HepG2 (cell line): ENCODE data around the gene ZNF184. TPM values are rescaled to one million over a fixed set of nuclear protein-coding genes. Genes with fewer than 3 reads are reported as not detected.

Experiments
- ATF7-NPFF ChIP-seq: sonication (generic); formaldehyde crosslinking; IDR thresholded peaks from 2 replicates; pipeline ENCODE4 v1.8.1; 2023; ENCODE audit warnings: mild to moderate bottlenecking, low read depth, missing genetic modification reagents, moderate library complexity
- FIP1L1 ChIP-seq: fragments of 200-400 bp; formaldehyde crosslinking; IDR thresholded peaks from 2 replicates; pipeline ENCODE4 v1.6.1; 2018; ENCODE audit warnings: low read depth, mild to moderate bottlenecking, low read length, moderate library complexity, borderline replicate concordance; ENCODE audit not compliant: insufficient read depth
- HCFC1 ChIP-seq: fragments of 150-350 bp; IDR thresholded peaks from 2 replicates; pipeline ENCODE4 v1.6.1; 2014; ENCODE audit warnings: low read depth, low read length
- HDAC1 ChIP-seq: sonication (generic); formaldehyde crosslinking; IDR thresholded peaks from 2 replicates; pipeline ENCODE4 v1.5.1; 2020; ENCODE audit warnings: mild to moderate bottlenecking, missing genetic modification reagents
- IRX3 ChIP-seq: sonication (generic); formaldehyde crosslinking; IDR thresholded peaks from 2 replicates; pipeline ENCODE4 v1.8.1; 2023; ENCODE audit warnings: mild to moderate bottlenecking, low read depth, missing genetic modification reagents, borderline replicate concordance
- KDM1A ChIP-seq: IDR thresholded peaks from 2 replicates; pipeline ENCODE4 v1.6.1; 2016; ENCODE audit warnings: missing compliant biosample characterization
- KDM4B ChIP-seq: sonication (generic); formaldehyde crosslinking; IDR thresholded peaks from 2 replicates; pipeline ENCODE4 v1.4.0; 2020; ENCODE audit warnings: missing genetic modification reagents
- KDM5B ChIP-seq: sonication (generic); formaldehyde crosslinking; IDR thresholded peaks from 2 replicates; pipeline ENCODE4 v1.4.0; 2020; ENCODE audit warnings: missing genetic modification reagents, mild to moderate bottlenecking, borderline replicate concordance
- TBX3 ChIP-seq: fragments of 450-650 bp; IDR thresholded peaks from 2 replicates; pipeline ENCODE4 v1.6.1; 2017; ENCODE audit warnings: antibody characterized with exemption, mild to moderate bottlenecking, inconsistent platforms, borderline replicate concordance
- ZNF224 ChIP-seq: sonication (generic); formaldehyde crosslinking; IDR thresholded peaks from 2 replicates; pipeline ENCODE4 v1.5.0; 2020; ENCODE audit warnings: mild to moderate bottlenecking, missing genetic modification reagents
- ZNF382 ChIP-seq: sonication (generic); formaldehyde crosslinking; IDR thresholded peaks from 2 replicates; pipeline ENCODE4 v1.5.0; 2020; ENCODE audit warnings: missing genetic modification reagents, mild to moderate bottlenecking, borderline replicate concordance
- ZNF556 ChIP-seq: sonication (generic); formaldehyde crosslinking; IDR thresholded peaks from 2 replicates; pipeline ENCODE4 v1.4.0; 2020; ENCODE audit warnings: mild to moderate bottlenecking, missing genetic modification reagents, borderline replicate concordance
- ZNF562 ChIP-seq: sonication (generic); formaldehyde crosslinking; IDR thresholded peaks from 2 replicates; pipeline ENCODE4 v1.8.0; 2022; ENCODE audit warnings: missing genetic modification reagents, borderline replicate concordance
- ZNF607 ChIP-seq: sonication (generic); formaldehyde crosslinking; IDR thresholded peaks from 2 replicates; pipeline ENCODE4 v1.5.1; 2020; ENCODE audit warnings: missing genetic modification reagents, mild to moderate bottlenecking, borderline replicate concordance
- ZNF720 ChIP-seq: sonication (generic); formaldehyde crosslinking; IDR thresholded peaks from 2 replicates; pipeline ENCODE4 v1.4.0; 2020; ENCODE audit warnings: missing genetic modification reagents
- polyA plus RNA-seq, 8 experiments: library from polyadenylated mRNA; depleted of rRNA in 3 of 8; stranded (reverse) in 7 of 8; unstranded in 1 of 8; fragments of >200 nt; fragmentation: Illumina TruSeq in 4 of 8; extraction: Trizol in 4 of 8; gene quantifications; 2 replicates each; pipeline versions ENCODE4 v1.2.1 to v1.2.3, GENCODE V29; 2011 to 2016; ENCODE audit warnings: low read depth in 4 of 8, missing spikeins in 1 of 8, mixed read lengths in 1 of 8; ENCODE audit not compliant: insufficient read depth in 1 of 8
- total RNA-seq, 5 experiments: library from RNA; depleted of rRNA; stranded (reverse); fragments of >200 nt; fragmentation: Illumina TruSeq; extraction: Trizol; gene quantifications; 2 replicates each; pipeline ENCODE4 v1.2.3, GENCODE V29; 2016; ENCODE audit warnings: low read depth in 1 of 5
- TF ChIP-seq, protein P1 (sequence below): sonication (generic); formaldehyde crosslinking; IDR thresholded peaks from 2 replicates; pipeline ENCODE4 v1.8.1; 2022; ENCODE audit warnings: mild to moderate bottlenecking, missing genetic modification reagents
- TF ChIP-seq, protein P2 (sequence below): sonication (generic); formaldehyde crosslinking; IDR thresholded peaks from 2 replicates; pipeline ENCODE4 v1.4.0; 2020; ENCODE audit warnings: missing genetic modification reagents, mild to moderate bottlenecking, borderline replicate concordance
- TF ChIP-seq, protein P3 (sequence below): sonication (generic); formaldehyde crosslinking; IDR thresholded peaks from 2 replicates; pipeline ENCODE4 v1.5.1; 2020; ENCODE audit warnings: missing genetic modification reagents, mild to moderate bottlenecking, borderline replicate concordance
- TF ChIP-seq, protein P4 (sequence below): sonication (generic); formaldehyde crosslinking; IDR thresholded peaks from 2 replicates; pipeline ENCODE4 v1.4.0; 2020; ENCODE audit warnings: mild to moderate bottlenecking, low read depth, missing genetic modification reagents
- TF ChIP-seq, protein P5 (sequence below): sonication (generic); formaldehyde crosslinking; IDR thresholded peaks from 2 replicates; pipeline ENCODE4 v1.8.0; 2022; ENCODE audit warnings: low read depth, missing genetic modification reagents

Gene ZNF184
- total and polyA plus RNA-seq, 2 of the 13 experiments (the other 11 are each of a cell fraction or from before 2014, with no cell fraction given): 2.1 to 10.1 TPM

DNA sequence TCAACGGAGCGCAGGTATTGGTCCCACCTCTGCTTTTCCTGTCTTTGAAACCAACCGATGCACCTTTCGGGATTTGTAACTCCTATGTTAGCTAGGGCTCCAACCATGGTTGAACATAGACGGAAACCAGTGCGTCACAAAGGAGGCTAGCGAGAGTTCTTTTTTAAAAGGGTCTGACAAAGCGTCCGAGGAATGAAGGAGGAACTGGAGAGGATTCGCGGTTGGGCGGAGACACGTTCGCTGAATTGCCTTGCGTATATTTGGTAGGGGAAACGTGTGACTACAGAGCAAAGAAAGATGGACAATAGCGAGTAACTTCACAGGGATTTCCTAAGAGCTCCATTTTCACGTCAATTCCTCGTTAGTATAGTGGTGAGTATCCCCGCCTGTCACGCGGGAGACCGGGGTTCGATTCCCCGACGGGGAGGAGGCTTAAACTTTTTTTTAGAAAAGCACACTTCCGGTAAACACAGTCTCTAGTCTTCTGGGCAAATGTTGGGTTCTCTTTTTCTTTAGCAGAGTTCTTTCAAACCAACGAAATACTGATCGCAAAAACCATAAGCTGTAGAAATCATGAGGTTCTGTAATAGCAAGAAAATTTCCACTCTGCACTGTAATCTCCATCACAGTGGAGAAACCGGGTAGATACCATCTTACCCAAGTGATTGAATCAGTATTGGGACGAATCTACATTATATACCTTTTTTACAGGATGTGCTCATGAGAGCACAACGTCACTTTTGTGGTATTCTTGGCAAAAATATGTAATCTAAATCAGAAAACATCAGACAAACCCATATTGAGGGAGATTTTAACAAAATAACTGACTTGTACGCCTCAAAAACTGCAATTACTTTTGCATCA, 6.6 kb upstream of the ZNF184 start (continued):
- no peak for TF ChIP-seq KDM4B (CRISPR knock-in tag)
- TF ChIP-seq KDM5B (CRISPR knock-in tag): no peak
- no peak for TF ChIP-seq ATF7-NPFF
- TF ChIP-seq FIP1L1: no peak
- TF ChIP-seq ZNF562: no peak
- TF ChIP-seq, protein P1, sequence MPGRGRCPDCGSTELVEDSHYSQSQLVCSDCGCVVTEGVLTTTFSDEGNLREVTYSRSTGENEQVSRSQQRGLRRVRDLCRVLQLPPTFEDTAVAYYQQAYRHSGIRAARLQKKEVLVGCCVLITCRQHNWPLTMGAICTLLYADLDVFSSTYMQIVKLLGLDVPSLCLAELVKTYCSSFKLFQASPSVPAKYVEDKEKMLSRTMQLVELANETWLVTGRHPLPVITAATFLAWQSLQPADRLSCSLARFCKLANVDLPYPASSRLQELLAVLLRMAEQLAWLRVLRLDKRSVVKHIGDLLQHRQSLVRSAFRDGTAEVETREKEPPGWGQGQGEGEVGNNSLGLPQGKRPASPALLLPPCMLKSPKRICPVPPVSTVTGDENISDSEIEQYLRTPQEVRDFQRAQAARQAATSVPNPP (CRISPR knock-in tag): peak; percentile 52; the same call in 1 of the 2 replicates
- no peak for TF ChIP-seq HCFC1
- no peak for TF ChIP-seq ZNF382 (CRISPR knock-in tag)
- TF ChIP-seq, protein P2, sequence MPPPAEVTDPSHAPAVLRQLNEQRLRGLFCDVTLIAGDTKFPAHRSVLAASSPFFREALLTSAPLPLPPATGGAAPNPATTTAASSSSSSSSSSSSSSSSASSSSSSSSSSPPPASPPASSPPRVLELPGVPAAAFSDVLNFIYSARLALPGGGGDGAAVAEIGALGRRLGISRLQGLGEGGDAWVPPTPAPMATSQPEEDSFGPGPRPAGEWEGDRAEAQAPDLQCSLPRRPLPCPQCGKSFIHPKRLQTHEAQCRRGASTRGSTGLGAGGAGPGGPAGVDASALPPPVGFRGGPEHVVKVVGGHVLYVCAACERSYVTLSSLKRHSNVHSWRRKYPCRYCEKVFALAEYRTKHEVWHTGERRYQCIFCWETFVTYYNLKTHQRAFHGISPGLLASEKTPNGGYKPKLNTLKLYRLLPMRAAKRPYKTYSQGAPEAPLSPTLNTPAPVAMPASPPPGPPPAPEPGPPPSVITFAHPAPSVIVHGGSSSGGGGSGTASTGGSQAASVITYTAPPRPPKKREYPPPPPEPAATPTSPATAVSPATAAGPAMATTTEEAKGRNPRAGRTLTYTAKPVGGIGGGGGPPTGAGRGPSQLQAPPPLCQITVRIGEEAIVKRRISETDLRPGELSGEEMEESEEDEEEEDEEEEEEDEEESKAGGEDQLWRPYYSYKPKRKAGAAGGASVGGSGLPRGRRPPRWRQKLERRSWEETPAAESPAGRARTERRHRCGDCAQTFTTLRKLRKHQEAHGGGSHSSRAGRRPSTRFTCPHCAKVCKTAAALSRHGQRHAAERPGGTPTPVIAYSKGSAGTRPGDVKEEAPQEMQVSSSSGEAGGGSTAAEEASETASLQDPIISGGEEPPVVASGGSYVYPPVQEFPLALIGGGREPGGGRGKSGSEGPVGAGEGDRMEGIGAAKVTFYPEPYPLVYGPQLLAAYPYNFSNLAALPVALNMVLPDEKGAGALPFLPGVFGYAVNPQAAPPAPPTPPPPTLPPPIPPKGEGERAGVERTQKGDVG (CRISPR knock-in tag): no peak
- no peak for TF ChIP-seq ZNF224
- TF ChIP-seq, protein P3, sequence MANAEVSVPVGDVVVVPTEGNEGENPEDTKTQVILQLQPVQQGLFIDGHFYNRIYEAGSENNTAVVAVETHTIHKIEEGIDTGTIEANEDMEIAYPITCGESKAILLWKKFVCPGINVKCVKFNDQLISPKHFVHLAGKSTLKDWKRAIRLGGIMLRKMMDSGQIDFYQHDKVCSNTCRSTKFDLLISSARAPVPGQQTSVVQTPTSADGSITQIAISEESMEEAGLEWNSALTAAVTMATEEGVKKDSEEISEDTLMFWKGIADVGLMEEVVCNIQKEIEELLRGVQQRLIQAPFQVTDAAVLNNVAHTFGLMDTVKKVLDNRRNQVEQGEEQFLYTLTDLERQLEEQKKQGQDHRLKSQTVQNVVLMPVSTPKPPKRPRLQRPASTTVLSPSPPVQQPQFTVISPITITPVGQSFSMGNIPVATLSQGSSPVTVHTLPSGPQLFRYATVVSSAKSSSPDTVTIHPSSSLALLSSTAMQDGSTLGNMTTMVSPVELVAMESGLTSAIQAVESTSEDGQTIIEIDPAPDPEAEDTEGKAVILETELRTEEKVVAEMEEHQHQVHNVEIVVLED: no peak; the same call in 1 of the 2 replicates
- TF ChIP-seq ZNF720 (CRISPR knock-in tag): no peak
- TF ChIP-seq IRX3: no peak
- TF ChIP-seq, protein P4, sequence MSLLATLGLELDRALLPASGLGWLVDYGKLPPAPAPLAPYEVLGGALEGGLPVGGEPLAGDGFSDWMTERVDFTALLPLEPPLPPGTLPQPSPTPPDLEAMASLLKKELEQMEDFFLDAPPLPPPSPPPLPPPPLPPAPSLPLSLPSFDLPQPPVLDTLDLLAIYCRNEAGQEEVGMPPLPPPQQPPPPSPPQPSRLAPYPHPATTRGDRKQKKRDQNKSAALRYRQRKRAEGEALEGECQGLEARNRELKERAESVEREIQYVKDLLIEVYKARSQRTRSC (CRISPR knock-in tag): no peak
- TF ChIP-seq ZNF556: peak; percentile 42; the same call in 1 of the 2 replicates
- TF ChIP-seq, protein P5, sequence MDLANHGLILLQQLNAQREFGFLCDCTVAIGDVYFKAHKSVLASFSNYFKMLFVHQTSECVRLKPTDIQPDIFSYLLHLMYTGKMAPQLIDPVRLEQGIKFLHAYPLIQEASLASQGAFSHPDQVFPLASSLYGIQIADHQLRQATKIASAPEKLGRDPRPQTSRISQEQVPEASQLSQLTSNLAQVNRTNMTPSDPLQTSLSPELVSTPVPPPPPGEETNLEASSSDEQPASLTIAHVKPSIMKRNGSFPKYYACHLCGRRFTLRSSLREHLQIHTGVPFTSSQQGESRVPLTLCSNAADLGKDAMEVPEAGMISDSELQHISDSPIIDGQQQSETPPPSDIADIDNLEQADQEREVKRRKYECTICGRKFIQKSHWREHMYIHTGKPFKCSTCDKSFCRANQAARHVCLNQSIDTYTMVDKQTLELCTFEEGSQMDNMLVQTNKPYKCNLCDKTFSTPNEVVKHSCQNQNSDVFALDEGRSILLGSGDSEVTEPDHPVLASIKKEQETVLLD (CRISPR knock-in tag): no peak
- 0 out of 2 replicates have a peak, but pooled peaks have one; percentile 41 for TF ChIP-seq KDM1A
- TF ChIP-seq HDAC1 (CRISPR knock-in tag): peak; percentile 78; the same call in 1 of the 2 replicates
- 0 out of 2 replicates have a peak, but pooled peaks have one; percentile 41 for TF ChIP-seq ZNF607
- no peak for TF ChIP-seq TBX3
